ENCODE measurements around the gene TMEM183A. TPM values are rescaled to one million over a fixed set of nuclear protein-coding genes. Genes with fewer than 3 reads are reported as not detected.

Gene TMEM183A
- total RNA-seq, 1 donor from 2014 or later: 50.4 TPM

- ATAC-seq (no peak), DNase-seq (no peak)
- Histone ChIP-seq H3K27me3 (peaks cover 5% of the 10 kb centered on the region), H3K27ac (no peak overlapping the region), H3K36me3 (no peaks in the 10 kb centered on the region), H3K4me3 (no peak overlapping the region), H3K4me1 (peaks cover 4% of the 10 kb centered on the region), H3K9me3 (no peaks in the 10 kb centered on the region)
- TF ChIP-seq CTCF (IDR thresholded peaks at IDR 0.05): no peak
- intact Hi-C loops (cut with DNase I): no loop called here
Measured at GRCh38 chr1:203054184-203054583, 47.0 kb downstream of the TMEM183A start.

GRCh38 chr1:203054642-203055041 is 47.5 kb downstream of the TMEM183A start:
- no peak for ATAC-seq
- H3K4me1 ChIP-seq: peaks cover 4% of the 10 kb centered on the region
- no peak overlapping the region for H3K27ac ChIP-seq
- intact Hi-C loops (cut with DNase I): no loop called here
- no peak for DNase-seq
- no peak overlapping the region for H3K4me3 ChIP-seq
- peaks cover 5% of the 10 kb centered on the region for H3K27me3 ChIP-seq
- no peak for TF ChIP-seq CTCF (IDR thresholded peaks at IDR 0.05)
- H3K36me3 ChIP-seq: no peaks in the 10 kb centered on the region
- no peaks in the 10 kb centered on the region for H3K9me3 ChIP-seq

GRCh38 chr1:203055161-203055799 is 48.1 kb downstream of the TMEM183A start:
- Histone ChIP-seq H3K36me3 (no peaks in the 10 kb centered on the region), H3K27me3 (peaks cover 5% of the 10 kb centered on the region), H3K4me1 (peaks cover 4% of the 10 kb centered on the region), H3K4me3 (no peak overlapping the region), H3K27ac (no peak overlapping the region), H3K9me3 (no peaks in the 10 kb centered on the region)
- ATAC-seq: no peak
- intact Hi-C loops (cut with DNase I): no loop called here
- DNase-seq: no peak
- TF ChIP-seq CTCF (IDR thresholded peaks at IDR 0.05): no peak

- no peak for TF ChIP-seq CTCF (IDR thresholded peaks at IDR 0.05)
- peaks cover 5% of the 10 kb centered on the region for H3K27me3 ChIP-seq
- H3K27ac ChIP-seq: no peak overlapping the region
- DNase-seq: no peak
- H3K4me1 ChIP-seq: peaks cover 4% of the 10 kb centered on the region
- H3K9me3 ChIP-seq: no peaks in the 10 kb centered on the region
- no peak overlapping the region for H3K4me3 ChIP-seq
- no peak for ATAC-seq
- intact Hi-C loops (cut with DNase I): no loop called here
- H3K36me3 ChIP-seq: no peaks in the 10 kb centered on the region
Measured at GRCh38 chr1:203056012-203056411, 48.8 kb downstream of the TMEM183A start.

GRCh38 chr1:203056516-203056915 is 49.3 kb downstream of the TMEM183A start:
- Histone ChIP-seq H3K27me3 (peaks cover 4% of the 10 kb centered on the region), H3K4me3 (no peak overlapping the region), H3K9me3 (no peaks in the 10 kb centered on the region), H3K27ac (no peak overlapping the region), H3K36me3 (no peaks in the 10 kb centered on the region), H3K4me1 (peaks cover 4% of the 10 kb centered on the region)
- ATAC-seq: no peak
- DNase-seq: no peak
- intact Hi-C loops (cut with DNase I): no loop called here
- TF ChIP-seq CTCF (IDR thresholded peaks at IDR 0.05): no peak
